Neural cell (in vitro differentiated cells): Measurements from ENCODE around the gene RELN.

Source experiments
- EP300 ChIP-seq: fragments of 450-650 bp; conservative IDR thresholded peaks from 2 replicates; pipeline ENCODE4 v1.6.1; 2014; ENCODE audit warnings: antibody characterized with exemption, mild to moderate bottlenecking, moderate library complexity; ENCODE audit not compliant: poor library complexity, severe bottlenecking
- EZH2 ChIP-seq: fragments of 200-600, 300-800 bp; shearing (Covaris generic), sonication (generic); IDR thresholded peaks from 2 replicates; pipeline ENCODE4 v1.6.1; 2014; ENCODE audit warnings: antibody characterized with exemption, low read length, borderline replicate concordance, mild to moderate bottlenecking; ENCODE audit not compliant: insufficient read depth, poor library complexity, severe bottlenecking
- MXI1 ChIP-seq: fragments of 450-650 bp; conservative IDR thresholded peaks from 2 replicates; pipeline ENCODE4 v1.6.1; 2014; ENCODE audit warnings: antibody characterized with exemption, mild to moderate bottlenecking; ENCODE audit not compliant: poor library complexity, severe bottlenecking
- POLR2AphosphoS5 ChIP-seq: IDR thresholded peaks from 2 replicates; pipeline ENCODE4 v1.6.1; 2012
- RAD21 ChIP-seq: fragments of 450-650 bp; conservative IDR thresholded peaks from 2 replicates; pipeline ENCODE4 v1.6.1; 2014; ENCODE audit warnings: antibody characterized with exemption, mild to moderate bottlenecking, moderate library complexity
- SMC3 ChIP-seq: fragments of 450-650 bp; conservative IDR thresholded peaks from 2 replicates; pipeline ENCODE4 v1.6.1; 2014; ENCODE audit warnings: antibody characterized with exemption, mild to moderate bottlenecking, moderate library complexity; ENCODE audit not compliant: poor library complexity
- TAF1 ChIP-seq: IDR thresholded peaks from 2 replicates; pipeline ENCODE4 v1.6.1; 2012; ENCODE audit warnings: low read depth
- TF ChIP-seq, protein P1 (sequence below): fragments of 450-650 bp; IDR thresholded peaks from 2 replicates; pipeline ENCODE4 v1.5.1; 2014; ENCODE audit warnings: antibody characterized with exemption, mild to moderate bottlenecking, moderate library complexity; ENCODE audit not compliant: poor library complexity, severe bottlenecking
- TF ChIP-seq, protein P2 (sequence below): IDR thresholded peaks from 2 replicates; pipeline ENCODE4 v1.6.1; 2012; ENCODE audit warnings: borderline replicate concordance

DNA sequence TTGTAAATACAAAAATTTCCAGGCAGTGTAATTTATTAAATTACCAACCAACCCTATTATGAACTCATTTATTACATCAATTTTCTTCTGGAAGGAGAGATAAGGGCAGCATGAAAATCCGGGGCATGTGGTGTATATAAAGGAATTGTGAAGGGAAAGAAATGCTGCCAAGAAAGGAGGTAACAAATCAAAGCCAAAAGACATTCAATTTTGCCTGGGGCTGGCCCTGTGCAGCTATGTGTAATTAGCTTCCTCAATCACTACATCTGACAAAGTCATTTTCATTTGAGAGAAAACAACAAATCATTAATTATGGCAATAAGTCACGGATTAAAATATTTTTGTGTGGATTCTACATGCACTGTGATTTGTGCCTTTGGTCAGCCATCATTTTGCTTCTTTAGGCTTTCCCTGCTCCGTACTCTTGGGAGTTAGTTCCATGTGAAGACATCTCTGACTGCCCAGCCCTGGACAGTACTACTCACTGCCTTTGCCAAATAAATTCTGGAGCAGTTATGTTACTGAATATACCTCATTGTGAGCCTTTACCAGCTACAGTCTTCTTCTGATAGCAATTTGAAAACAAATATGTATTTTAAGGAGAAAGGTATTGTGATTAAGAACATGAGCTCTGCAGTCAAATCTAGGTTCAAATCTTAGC is 191.7 kb downstream of the RELN start:
- TF ChIP-seq, protein P1, sequence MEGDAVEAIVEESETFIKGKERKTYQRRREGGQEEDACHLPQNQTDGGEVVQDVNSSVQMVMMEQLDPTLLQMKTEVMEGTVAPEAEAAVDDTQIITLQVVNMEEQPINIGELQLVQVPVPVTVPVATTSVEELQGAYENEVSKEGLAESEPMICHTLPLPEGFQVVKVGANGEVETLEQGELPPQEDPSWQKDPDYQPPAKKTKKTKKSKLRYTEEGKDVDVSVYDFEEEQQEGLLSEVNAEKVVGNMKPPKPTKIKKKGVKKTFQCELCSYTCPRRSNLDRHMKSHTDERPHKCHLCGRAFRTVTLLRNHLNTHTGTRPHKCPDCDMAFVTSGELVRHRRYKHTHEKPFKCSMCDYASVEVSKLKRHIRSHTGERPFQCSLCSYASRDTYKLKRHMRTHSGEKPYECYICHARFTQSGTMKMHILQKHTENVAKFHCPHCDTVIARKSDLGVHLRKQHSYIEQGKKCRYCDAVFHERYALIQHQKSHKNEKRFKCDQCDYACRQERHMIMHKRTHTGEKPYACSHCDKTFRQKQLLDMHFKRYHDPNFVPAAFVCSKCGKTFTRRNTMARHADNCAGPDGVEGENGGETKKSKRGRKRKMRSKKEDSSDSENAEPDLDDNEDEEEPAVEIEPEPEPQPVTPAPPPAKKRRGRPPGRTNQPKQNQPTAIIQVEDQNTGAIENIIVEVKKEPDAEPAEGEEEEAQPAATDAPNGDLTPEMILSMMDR: no peak
- TF ChIP-seq TAF1: no peak
- no peak for TF ChIP-seq POLR2AphosphoS5
- TF ChIP-seq RAD21: no peak
- TF ChIP-seq EP300: no peak
- no peak for TF ChIP-seq EZH2
- TF ChIP-seq, protein P2, sequence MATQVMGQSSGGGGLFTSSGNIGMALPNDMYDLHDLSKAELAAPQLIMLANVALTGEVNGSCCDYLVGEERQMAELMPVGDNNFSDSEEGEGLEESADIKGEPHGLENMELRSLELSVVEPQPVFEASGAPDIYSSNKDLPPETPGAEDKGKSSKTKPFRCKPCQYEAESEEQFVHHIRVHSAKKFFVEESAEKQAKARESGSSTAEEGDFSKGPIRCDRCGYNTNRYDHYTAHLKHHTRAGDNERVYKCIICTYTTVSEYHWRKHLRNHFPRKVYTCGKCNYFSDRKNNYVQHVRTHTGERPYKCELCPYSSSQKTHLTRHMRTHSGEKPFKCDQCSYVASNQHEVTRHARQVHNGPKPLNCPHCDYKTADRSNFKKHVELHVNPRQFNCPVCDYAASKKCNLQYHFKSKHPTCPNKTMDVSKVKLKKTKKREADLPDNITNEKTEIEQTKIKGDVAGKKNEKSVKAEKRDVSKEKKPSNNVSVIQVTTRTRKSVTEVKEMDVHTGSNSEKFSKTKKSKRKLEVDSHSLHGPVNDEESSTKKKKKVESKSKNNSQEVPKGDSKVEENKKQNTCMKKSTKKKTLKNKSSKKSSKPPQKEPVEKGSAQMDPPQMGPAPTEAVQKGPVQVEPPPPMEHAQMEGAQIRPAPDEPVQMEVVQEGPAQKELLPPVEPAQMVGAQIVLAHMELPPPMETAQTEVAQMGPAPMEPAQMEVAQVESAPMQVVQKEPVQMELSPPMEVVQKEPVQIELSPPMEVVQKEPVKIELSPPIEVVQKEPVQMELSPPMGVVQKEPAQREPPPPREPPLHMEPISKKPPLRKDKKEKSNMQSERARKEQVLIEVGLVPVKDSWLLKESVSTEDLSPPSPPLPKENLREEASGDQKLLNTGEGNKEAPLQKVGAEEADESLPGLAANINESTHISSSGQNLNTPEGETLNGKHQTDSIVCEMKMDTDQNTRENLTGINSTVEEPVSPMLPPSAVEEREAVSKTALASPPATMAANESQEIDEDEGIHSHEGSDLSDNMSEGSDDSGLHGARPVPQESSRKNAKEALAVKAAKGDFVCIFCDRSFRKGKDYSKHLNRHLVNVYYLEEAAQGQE: no peak
- TF ChIP-seq MXI1: no peak
- TF ChIP-seq SMC3: no peak
